SK-N-SH (cell line): ENCODE data around the gene CYP2W1.

Experiments
- USF1 ChIP-seq: IDR thresholded peaks from 2 replicates; pipeline ENCODE4 v1.4.0; 2012; ENCODE audit warnings: low read depth, borderline replicate concordance
- TF ChIP-seq, protein P1 (sequence below): fragments of 200-600 bp; sonication (generic); IDR thresholded peaks from 2 replicates; pipeline ENCODE4 v1.6.1; 2017; ENCODE audit warnings: antibody characterized with exemption, mild to moderate bottlenecking, moderate library complexity

GRCh38 chr7:954330-955238, 28.4 kb upstream of the CYP2W1 start, which contains the start of gene ADAP1:
- no peak for TF ChIP-seq USF1
- TF ChIP-seq, protein P1, sequence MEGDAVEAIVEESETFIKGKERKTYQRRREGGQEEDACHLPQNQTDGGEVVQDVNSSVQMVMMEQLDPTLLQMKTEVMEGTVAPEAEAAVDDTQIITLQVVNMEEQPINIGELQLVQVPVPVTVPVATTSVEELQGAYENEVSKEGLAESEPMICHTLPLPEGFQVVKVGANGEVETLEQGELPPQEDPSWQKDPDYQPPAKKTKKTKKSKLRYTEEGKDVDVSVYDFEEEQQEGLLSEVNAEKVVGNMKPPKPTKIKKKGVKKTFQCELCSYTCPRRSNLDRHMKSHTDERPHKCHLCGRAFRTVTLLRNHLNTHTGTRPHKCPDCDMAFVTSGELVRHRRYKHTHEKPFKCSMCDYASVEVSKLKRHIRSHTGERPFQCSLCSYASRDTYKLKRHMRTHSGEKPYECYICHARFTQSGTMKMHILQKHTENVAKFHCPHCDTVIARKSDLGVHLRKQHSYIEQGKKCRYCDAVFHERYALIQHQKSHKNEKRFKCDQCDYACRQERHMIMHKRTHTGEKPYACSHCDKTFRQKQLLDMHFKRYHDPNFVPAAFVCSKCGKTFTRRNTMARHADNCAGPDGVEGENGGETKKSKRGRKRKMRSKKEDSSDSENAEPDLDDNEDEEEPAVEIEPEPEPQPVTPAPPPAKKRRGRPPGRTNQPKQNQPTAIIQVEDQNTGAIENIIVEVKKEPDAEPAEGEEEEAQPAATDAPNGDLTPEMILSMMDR, result peak; percentile 11; the same call in 1 of the 2 replicates
